ENCODE results near the gene RFESD.

- TF ChIP-seq EP300 (IDR thresholded peaks at IDR 0.05) (no peak), CTCF (IDR thresholded peaks at IDR 0.05) (no peak)
Measured at GRCh38 chr5:95610546-95610945, 36.0 kb upstream of the RFESD start.

Data from sigmoid colon (tissue), 4 donors.